HepG2 (cell line): Measurements from ENCODE around the gene MTFR1L. TPM values are rescaled to one million over a fixed set of nuclear protein-coding genes. Genes with fewer than 3 reads are reported as not detected.

Source experiments
- CC2D1A ChIP-seq: sonication (generic); formaldehyde crosslinking; IDR thresholded peaks from 2 replicates; pipeline ENCODE4 v1.8.1; 2023; ENCODE audit warnings: mild to moderate bottlenecking, missing genetic modification reagents
- CENPT ChIP-seq: sonication (generic); formaldehyde crosslinking; IDR thresholded peaks from 2 replicates; pipeline ENCODE4 v1.8.0; 2022; ENCODE audit warnings: low read depth, mild to moderate bottlenecking, moderate library complexity, missing genetic modification reagents
- ETV6 ChIP-seq: sonication (generic); formaldehyde crosslinking; conservative IDR thresholded peaks from 2 replicates; pipeline ENCODE4 v1.4.0; 2020; ENCODE audit warnings: missing genetic modification reagents
- FOXJ3 ChIP-seq: sonication (generic); formaldehyde crosslinking; IDR thresholded peaks from 2 replicates; pipeline ENCODE4 v1.4.0; 2020; ENCODE audit warnings: missing genetic modification reagents, mild to moderate bottlenecking, borderline replicate concordance
- HIVEP1 ChIP-seq: sonication (generic); formaldehyde crosslinking; IDR thresholded peaks from 2 replicates; pipeline ENCODE4 v1.4.0; 2020; ENCODE audit warnings: mild to moderate bottlenecking, missing genetic modification reagents
- KDM4B ChIP-seq: sonication (generic); formaldehyde crosslinking; IDR thresholded peaks from 2 replicates; pipeline ENCODE4 v1.4.0; 2020; ENCODE audit warnings: missing genetic modification reagents
- KLF12 ChIP-seq: sonication (generic); formaldehyde crosslinking; IDR thresholded peaks from 2 replicates; pipeline ENCODE4 v1.4.0; 2020; ENCODE audit warnings: missing genetic modification reagents, borderline replicate concordance
- MTF1 ChIP-seq: sonication (generic); formaldehyde crosslinking; IDR thresholded peaks from 2 replicates; pipeline ENCODE4 v1.5.0; 2020; ENCODE audit warnings: missing genetic modification reagents
- NCOA5 ChIP-seq: sonication (generic); formaldehyde crosslinking; IDR thresholded peaks from 2 replicates; pipeline ENCODE4 v1.4.0; 2020; ENCODE audit warnings: missing genetic modification reagents
- NPAS2 ChIP-seq: sonication (generic); formaldehyde crosslinking; IDR thresholded peaks from 2 replicates; pipeline ENCODE4 v1.8.0; 2022; ENCODE audit warnings: mild to moderate bottlenecking, missing genetic modification reagents, borderline replicate concordance
- SP1 ChIP-seq, 2 experiments: fragments of 450-650 bp in 1 of 2; sonication (generic) in 1 of 2; formaldehyde crosslinking in 1 of 2; IDR thresholded peaks; 2 replicates each; pipeline versions ENCODE4 v1.4.0 to v1.6.1; 2016 to 2020; ENCODE audit warnings: missing genetic modification reagents in 1 of 2
- TEAD3 ChIP-seq: optimal IDR thresholded peaks from 2 replicates; pipeline ENCODE3; 2016; ENCODE audit warnings: borderline replicate concordance
- YEATS4 ChIP-seq: sonication (generic); formaldehyde crosslinking; IDR thresholded peaks from 2 replicates; pipeline ENCODE4 v1.4.0; 2020; ENCODE audit warnings: missing genetic modification reagents, borderline replicate concordance
- ZNF264 ChIP-seq: sonication (generic); formaldehyde crosslinking; IDR thresholded peaks from 2 replicates; pipeline ENCODE4 v1.4.0; 2020; ENCODE audit warnings: missing genetic modification reagents
- ZNF839 ChIP-seq: sonication (generic); formaldehyde crosslinking; IDR thresholded peaks from 2 replicates; pipeline ENCODE4 v1.4.0; 2020; ENCODE audit warnings: missing genetic modification reagents, mild to moderate bottlenecking, borderline replicate concordance
- ZSCAN29 ChIP-seq: sonication (generic); formaldehyde crosslinking; conservative IDR thresholded peaks from 2 replicates; pipeline ENCODE4 v1.4.0; 2020; ENCODE audit warnings: mild to moderate bottlenecking, missing genetic modification reagents
- polyA plus RNA-seq, 8 experiments: library from polyadenylated mRNA; depleted of rRNA in 3 of 8; stranded (reverse) in 7 of 8; unstranded in 1 of 8; fragments of >200 nt; fragmentation: Illumina TruSeq in 4 of 8; extraction: Trizol in 4 of 8; gene quantifications; 2 replicates each; pipeline versions ENCODE4 v1.2.1 to v1.2.3, GENCODE V29; 2011 to 2016; ENCODE audit warnings: low read depth in 4 of 8, missing spikeins in 1 of 8, mixed read lengths in 1 of 8; ENCODE audit not compliant: insufficient read depth in 1 of 8
- total RNA-seq, 5 experiments: library from RNA; depleted of rRNA; stranded (reverse); fragments of >200 nt; fragmentation: Illumina TruSeq; extraction: Trizol; gene quantifications; 2 replicates each; pipeline ENCODE4 v1.2.3, GENCODE V29; 2016; ENCODE audit warnings: low read depth in 1 of 5
- TF ChIP-seq, protein P1 (sequence below): sonication (generic); formaldehyde crosslinking; IDR thresholded peaks from 2 replicates; pipeline ENCODE4 v1.4.0; 2020; ENCODE audit warnings: mild to moderate bottlenecking, missing genetic modification reagents
- TF ChIP-seq, protein P2 (sequence below): sonication (generic); formaldehyde crosslinking; IDR thresholded peaks from 2 replicates; pipeline ENCODE4 v1.8.1; 2023; ENCODE audit warnings: mild to moderate bottlenecking, moderate library complexity, missing genetic modification reagents
- TF ChIP-seq, protein P3 (sequence below): IDR thresholded peaks from 2 replicates; pipeline ENCODE4 v1.6.1; 2016; ENCODE audit warnings: missing compliant biosample characterization, missing genetic modification reagents, borderline replicate concordance
- TF ChIP-seq, protein P4 (sequence below), 2 experiments: sonication (generic) in 1 of 2; formaldehyde crosslinking in 1 of 2; IDR thresholded peaks; 2 replicates each; pipeline versions ENCODE4 v1.4.0 to v1.6.1; 2018 to 2020; ENCODE audit warnings: missing genetic modification reagents in 2 of 2, borderline replicate concordance in 1 of 2, low read depth in 1 of 2, mild to moderate bottlenecking in 1 of 2, missing biosample characterization in 1 of 2
- TF ChIP-seq, protein P5 (sequence below): sonication (generic); formaldehyde crosslinking; IDR thresholded peaks from 2 replicates; pipeline ENCODE4 v1.8.0; 2022; ENCODE audit warnings: mild to moderate bottlenecking, missing genetic modification reagents; ENCODE audit not compliant: insufficient replicate concordance

The MTFR1L gene
- total and polyA plus RNA-seq, 2 of the 13 experiments (the other 11 are each of a cell fraction or from before 2014, with no cell fraction given): 38.0 to 55.7 TPM

DNA sequence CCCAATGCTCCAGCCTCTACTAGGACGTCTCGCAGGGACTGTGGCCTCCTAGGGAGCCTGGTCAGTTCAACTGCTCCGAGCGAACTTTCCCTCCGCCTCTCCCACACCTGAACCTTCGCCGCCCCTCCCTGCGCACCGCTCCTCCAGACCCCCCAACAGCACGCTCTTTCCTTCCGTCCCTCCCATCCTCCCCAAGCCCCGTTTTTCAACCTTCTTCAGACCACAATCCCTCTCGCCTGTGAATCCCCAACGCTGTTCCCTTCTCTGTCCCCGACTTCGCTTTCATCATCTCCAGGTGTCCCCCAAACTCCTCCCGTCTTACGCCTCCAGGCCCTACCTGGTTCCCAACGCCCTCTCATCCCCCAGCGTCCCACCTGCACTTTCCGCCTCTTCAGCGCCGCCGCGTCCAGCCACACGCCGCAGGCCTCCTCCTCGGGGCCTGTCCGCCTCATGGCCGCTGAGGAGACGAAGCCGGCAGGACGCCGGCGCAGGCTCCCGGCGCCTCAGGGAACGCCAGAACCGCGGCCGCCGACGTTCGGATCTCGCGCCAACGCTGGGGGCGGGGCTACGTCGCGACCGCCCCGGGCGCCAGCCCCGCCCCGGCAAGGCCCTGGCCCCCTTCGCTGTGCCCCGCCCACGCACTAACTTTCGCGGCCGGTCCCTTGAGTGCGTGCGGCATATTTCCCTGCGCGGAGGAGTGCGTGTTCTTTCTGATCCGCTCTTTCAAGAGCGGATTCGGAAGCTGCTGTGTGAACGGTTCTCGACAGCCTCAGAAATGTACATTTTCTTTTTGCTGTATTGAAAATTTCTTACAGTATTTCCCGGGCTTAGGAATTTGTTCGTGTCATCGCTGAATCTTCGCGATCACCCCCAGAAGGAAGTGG is 39.4 kb downstream of the MTFR1L start, which contains the start of gene AUNIP (continued):
- TF ChIP-seq, protein P1, sequence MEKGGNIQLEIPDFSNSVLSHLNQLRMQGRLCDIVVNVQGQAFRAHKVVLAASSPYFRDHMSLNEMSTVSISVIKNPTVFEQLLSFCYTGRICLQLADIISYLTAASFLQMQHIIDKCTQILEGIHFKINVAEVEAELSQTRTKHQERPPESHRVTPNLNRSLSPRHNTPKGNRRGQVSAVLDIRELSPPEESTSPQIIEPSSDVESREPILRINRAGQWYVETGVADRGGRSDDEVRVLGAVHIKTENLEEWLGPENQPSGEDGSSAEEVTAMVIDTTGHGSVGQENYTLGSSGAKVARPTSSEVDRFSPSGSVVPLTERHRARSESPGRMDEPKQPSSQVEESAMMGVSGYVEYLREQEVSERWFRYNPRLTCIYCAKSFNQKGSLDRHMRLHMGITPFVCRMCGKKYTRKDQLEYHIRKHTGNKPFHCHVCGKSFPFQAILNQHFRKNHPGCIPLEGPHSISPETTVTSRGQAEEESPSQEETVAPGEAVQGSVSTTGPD (CRISPR knock-in tag): no peak
- TF ChIP-seq KLF12 (peak; percentile 56; the same call in 1 of the 2 replicates), ZNF264 (CRISPR knock-in tag) (0 out of 2 replicates have a peak, but pooled peaks have one; percentile 31), ZNF839 (CRISPR knock-in tag) (no peak), CENPT (CRISPR knock-in tag) (no peak), KDM4B (0 out of 2 replicates have a peak, but pooled peaks have one; percentile 19), SP1 (IDR thresholded peaks at IDR 0.05) (no peak), SP1 (CRISPR knock-in tag; IDR thresholded peaks at IDR 0.05) (peak; percentile 76), NPAS2 (CRISPR knock-in tag) (no peak), TEAD3 (CRISPR knock-in tag) (peak; percentile 63), CC2D1A (peak; percentile 83; the same call in 1 of the 2 replicates), MTF1 (CRISPR knock-in tag) (peak; percentile 63; the same call in 1 of the 2 replicates), HIVEP1 (CRISPR knock-in tag) (peak; percentile 68), YEATS4 (CRISPR knock-in tag) (peak; percentile 64; the same call in 1 of the 2 replicates), FOXJ3 (CRISPR knock-in tag) (no peak), ETV6 (CRISPR knock-in tag) (peak; percentile 78), ZSCAN29 (0 out of 2 replicates have a peak, but pooled peaks have one; percentile 35), NCOA5 (CRISPR knock-in tag) (no peak)
- TF ChIP-seq, protein P2, sequence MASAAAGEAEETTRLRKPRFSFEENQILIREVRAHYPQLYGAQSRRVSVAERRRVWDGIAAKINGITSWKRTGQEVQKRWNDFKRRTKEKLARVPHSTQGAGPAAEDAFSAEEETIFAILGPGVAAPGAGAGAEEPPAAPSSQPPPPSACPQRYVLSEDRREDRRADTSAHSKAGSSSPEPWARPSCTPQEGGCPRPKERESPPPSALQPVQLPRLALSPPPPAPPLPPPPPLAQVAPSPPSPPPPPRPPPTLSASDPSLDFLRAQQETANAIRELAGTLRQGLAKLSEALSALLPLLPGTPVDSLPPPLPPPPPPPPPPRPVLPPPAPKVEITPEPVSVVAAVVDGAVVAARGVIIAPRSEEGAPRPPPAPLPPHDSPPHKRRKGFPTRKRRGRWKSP (CRISPR knock-in tag): 0 out of 2 replicates have a peak, but pooled peaks have one; percentile 41
- TF ChIP-seq, protein P3, sequence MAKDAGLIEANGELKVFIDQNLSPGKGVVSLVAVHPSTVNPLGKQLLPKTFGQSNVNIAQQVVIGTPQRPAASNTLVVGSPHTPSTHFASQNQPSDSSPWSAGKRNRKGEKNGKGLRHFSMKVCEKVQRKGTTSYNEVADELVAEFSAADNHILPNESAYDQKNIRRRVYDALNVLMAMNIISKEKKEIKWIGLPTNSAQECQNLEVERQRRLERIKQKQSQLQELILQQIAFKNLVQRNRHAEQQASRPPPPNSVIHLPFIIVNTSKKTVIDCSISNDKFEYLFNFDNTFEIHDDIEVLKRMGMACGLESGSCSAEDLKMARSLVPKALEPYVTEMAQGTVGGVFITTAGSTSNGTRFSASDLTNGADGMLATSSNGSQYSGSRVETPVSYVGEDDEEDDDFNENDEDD (CRISPR knock-in tag): peak; percentile 98
- TF ChIP-seq, protein P4, sequence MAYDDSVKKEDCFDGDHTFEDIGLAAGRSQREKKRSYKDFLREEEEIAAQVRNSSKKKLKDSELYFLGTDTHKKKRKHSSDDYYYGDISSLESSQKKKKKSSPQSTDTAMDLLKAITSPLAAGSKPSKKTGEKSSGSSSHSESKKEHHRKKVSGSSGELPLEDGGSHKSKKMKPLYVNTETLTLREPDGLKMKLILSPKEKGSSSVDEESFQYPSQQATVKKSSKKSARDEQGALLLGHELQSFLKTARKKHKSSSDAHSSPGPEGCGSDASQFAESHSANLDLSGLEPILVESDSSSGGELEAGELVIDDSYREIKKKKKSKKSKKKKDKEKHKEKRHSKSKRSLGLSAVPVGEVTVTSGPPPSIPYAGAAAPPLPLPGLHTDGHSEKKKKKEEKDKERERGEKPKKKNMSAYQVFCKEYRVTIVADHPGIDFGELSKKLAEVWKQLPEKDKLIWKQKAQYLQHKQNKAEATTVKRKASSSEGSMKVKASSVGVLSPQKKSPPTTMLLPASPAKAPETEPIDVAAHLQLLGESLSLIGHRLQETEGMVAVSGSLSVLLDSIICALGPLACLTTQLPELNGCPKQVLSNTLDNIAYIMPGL (CRISPR knock-in tag; IDR thresholded peaks at IDR 0.05; ENCODE audit: borderline replicate concordance in 1 of 2, low read depth in 1 of 2): peak; percentile 43 to 63; a peak in 3 of 4 replicates
- TF ChIP-seq, protein P5, sequence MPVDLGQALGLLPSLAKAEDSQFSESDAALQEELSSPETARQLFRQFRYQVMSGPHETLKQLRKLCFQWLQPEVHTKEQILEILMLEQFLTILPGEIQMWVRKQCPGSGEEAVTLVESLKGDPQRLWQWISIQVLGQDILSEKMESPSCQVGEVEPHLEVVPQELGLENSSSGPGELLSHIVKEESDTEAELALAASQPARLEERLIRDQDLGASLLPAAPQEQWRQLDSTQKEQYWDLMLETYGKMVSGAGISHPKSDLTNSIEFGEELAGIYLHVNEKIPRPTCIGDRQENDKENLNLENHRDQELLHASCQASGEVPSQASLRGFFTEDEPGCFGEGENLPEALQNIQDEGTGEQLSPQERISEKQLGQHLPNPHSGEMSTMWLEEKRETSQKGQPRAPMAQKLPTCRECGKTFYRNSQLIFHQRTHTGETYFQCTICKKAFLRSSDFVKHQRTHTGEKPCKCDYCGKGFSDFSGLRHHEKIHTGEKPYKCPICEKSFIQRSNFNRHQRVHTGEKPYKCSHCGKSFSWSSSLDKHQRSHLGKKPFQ (CRISPR knock-in tag): no peak
